Naive thymus-derived CD4-positive, alpha-beta T cell (primary cell): Measurements from ENCODE around the gene ARHGAP20. TPM values are rescaled to one million over a fixed set of nuclear protein-coding genes. Genes with fewer than 3 reads are reported as not detected.

ENCODE experiments used
- ATAC-seq: fragments of 150-1000 bp; cut with Tn5 transposase; 2 replicates; pipeline ENCODE4 v1.10.0; 2021; ENCODE audit warnings: mild to moderate bottlenecking, moderate library complexity
- CTCF ChIA-PET: fragments of 350-600 bp; sonication (Branson Sonifier 250); formaldehyde crosslinking; loops from one replicate; lab custom pipeline; 2021; ENCODE audit warnings: antibody characterized with exemption; lab: Charles Lee
- POLR2A ChIA-PET: fragments of 350-600 bp; sonication (Branson Sonifier 250); formaldehyde crosslinking; loops from one replicate; lab custom pipeline; 2021; ENCODE audit warnings: antibody characterized with exemption, inconsistent platforms; lab: Charles Lee
- DNase-seq, 9 donors: peaks; one replicate each; pipeline versions ENCODE4 v3.0.0 to v3.0.0-alpha.2; 2020 to 2022; ENCODE audit warnings: mixed read lengths in 1 of 9
- H3K27ac ChIP-seq: one replicate; pipeline ENCODE4 v1.7.0; 2013; ENCODE audit warnings: mild to moderate bottlenecking, low read depth, low read length, moderate library complexity
- H3K27me3 ChIP-seq, 2 donors: one replicate each; pipeline ENCODE4 v1.7.0; 2013; ENCODE audit warnings: low read length in 2 of 2, mild to moderate bottlenecking in 2 of 2, moderate library complexity in 2 of 2; ENCODE audit not compliant: control insufficient read depth in 2 of 2, insufficient read depth in 2 of 2
- H3K36me3 ChIP-seq, 3 experiments: 1 replicate in 2 of 3; 2 replicates in 1 of 3; pipeline ENCODE4 v1.7.0; 2013; ENCODE audit warnings: low read length in 3 of 3, mild to moderate bottlenecking in 3 of 3, moderate library complexity in 1 of 3; ENCODE audit not compliant: insufficient read depth in 3 of 3, control insufficient read depth in 2 of 3
- H3K4me1 ChIP-seq, 2 donors: one replicate each; pipeline ENCODE4 v1.7.0; 2013; ENCODE audit warnings: low read length in 2 of 2, mild to moderate bottlenecking in 2 of 2, moderate library complexity in 1 of 2; ENCODE audit not compliant: control insufficient read depth in 2 of 2, insufficient read depth in 2 of 2
- H3K4me3 ChIP-seq: 2 replicates; pipeline ENCODE4 v1.7.0; 2013; ENCODE audit warnings: mild to moderate bottlenecking, low read length
- H3K9me3 ChIP-seq, 3 experiments: 1 replicate in 2 of 3; 2 replicates in 1 of 3; pipeline ENCODE4 v1.7.0; 2013; ENCODE audit warnings: low read length in 3 of 3; ENCODE audit not compliant: control insufficient read depth in 2 of 3
- H3K27ac Mint-ChIP-seq, 9 donors: one replicate each; pipeline ENCODE4 v1.8.0; 2020 to 2022; ENCODE audit warnings: mixed read lengths in 9 of 9, mild to moderate bottlenecking in 8 of 9, moderate library complexity in 5 of 9, inconsistent platforms in 2 of 9
- H3K27me3 Mint-ChIP-seq, 5 donors: one replicate each; pipeline ENCODE4 v1.8.0; 2021 to 2022; ENCODE audit warnings: mixed read lengths in 5 of 5, mild to moderate bottlenecking in 1 of 5
- H3K36me3 Mint-ChIP-seq, 5 donors: one replicate each; pipeline ENCODE4 v1.8.0; 2020 to 2022; ENCODE audit warnings: mixed read lengths in 5 of 5, mild to moderate bottlenecking in 3 of 5, inconsistent platforms in 1 of 5
- H3K4me1 Mint-ChIP-seq, 7 donors: one replicate each; pipeline ENCODE4 v1.8.0; 2020 to 2022; ENCODE audit warnings: mixed read lengths in 7 of 7, mild to moderate bottlenecking in 3 of 7, inconsistent platforms in 1 of 7
- H3K4me3 Mint-ChIP-seq, 10 donors: one replicate each; pipeline ENCODE4 v1.8.0; 2020 to 2022; ENCODE audit warnings: mild to moderate bottlenecking in 10 of 10, mixed read lengths in 10 of 10, moderate library complexity in 6 of 10, inconsistent platforms in 2 of 10
- H3K9me3 Mint-ChIP-seq, 11 donors: one replicate each; pipeline ENCODE4 v1.8.0; 2020 to 2022; ENCODE audit warnings: mixed read lengths in 11 of 11, mild to moderate bottlenecking in 4 of 11, inconsistent platforms in 1 of 11, moderate library complexity in 1 of 11
- intact Hi-C, 2 donors: fragments of 100-400 bp; cut with micrococcal nuclease; formaldehyde crosslinking; loops; one replicate each; pipeline ENCODE4 v1.15.1; 2023
- polyA plus RNA-seq, 2 donors: library from polyadenylated mRNA; unstranded; fragments of 300-500 nt; fragmentation: Illumina TruSeq; gene quantifications; one replicate each; pipeline ENCODE4 v1.2.3, GENCODE V29; 2021
- total RNA-seq, 6 experiments: library from RNA in 5 of 6; stranded (reverse) in 5 of 6; gene quantifications; 1 replicate in 5 of 6; 2 replicates in 1 of 6; pipeline ENCODE4 v1.2.3 and lab custom pipeline; 2021 to 2026

Gene ARHGAP20
- total and polyA plus RNA-seq, 7 experiments from 2014 or later, result 0.08 to 0.11 TPM; not detected in 5

GRCh38 chr11:110710628-110711381, 1.4 kb downstream of the ARHGAP20 start:
- CTCF ChIA-PET, result no interaction called here
- H3K27me3 ChIP-seq, result peaks cover 3 to 11% of the 10 kb centered on the region in 2 donors
- Mint-ChIP-seq H3K27me3 (peaks cover 68 to 77% (median 70%) of the 10 kb centered on the region in 5 donors), H3K36me3 (no peaks in the 10 kb centered on the region), H3K4me1 (peaks cover 13 to 28% (median 19%) of the 10 kb centered on the region in 7 donors), H3K9me3 (peaks cover 0 to 5% (median 0%) of the 10 kb centered on the region in 11 donors), H3K4me3 (peak overlapping the region; percentile 62 to 84 (median 74)), H3K27ac (no peak overlapping the region)
- H3K4me3 ChIP-seq, result no peak overlapping the region
- H3K9me3 ChIP-seq, result no peaks in the 10 kb centered on the region
- no peak overlapping the region for H3K27ac ChIP-seq
- no peaks in the 10 kb centered on the region for H3K36me3 ChIP-seq
- intact Hi-C loops, result loop anchor here (10.0 kb wide), 2 partner anchors 256 to 524 kb away; no protein-coding TSS in a partner anchor
- peak in 1 of 9 donors; percentile 1 for DNase-seq
- H3K4me1 ChIP-seq, result peaks cover 3 to 7% of the 10 kb centered on the region in 2 donors
- ATAC-seq, result no peak
- POLR2A ChIA-PET, result no interaction called here

- peaks cover 0 to 1% (median under 1%) of the 10 kb centered on the region in 7 donors for H3K4me1 Mint-ChIP-seq
- no peak overlapping the region for H3K27ac Mint-ChIP-seq
- Histone ChIP-seq H3K4me1 (no peaks in the 10 kb centered on the region), H3K9me3 (no peaks in the 10 kb centered on the region), H3K4me3 (no peak overlapping the region), H3K27ac (no peak overlapping the region), H3K36me3 (no peaks in the 10 kb centered on the region), H3K27me3 (peaks cover 0 to 5% of the 10 kb centered on the region in 2 donors)
- ATAC-seq, result no peak
- peaks cover 0 to 10% (median 0%) of the 10 kb centered on the region in 11 donors for H3K9me3 Mint-ChIP-seq
- ChIA-PET POLR2A (no interaction called here), CTCF (no interaction called here)
- intact Hi-C loops, result no loop called here
- no peak overlapping the region for H3K4me3 Mint-ChIP-seq
- H3K36me3 Mint-ChIP-seq, result no peaks in the 10 kb centered on the region
- DNase-seq, result no peak
- peaks cover 33 to 44% (median 36%) of the 10 kb centered on the region in 5 donors for H3K27me3 Mint-ChIP-seq
Observed at GRCh38 chr11:110704210-110704864, 7.9 kb downstream of the ARHGAP20 start.

GRCh38 chr11:110691926-110692325, 20.3 kb downstream of the ARHGAP20 start:
- Histone ChIP-seq H3K9me3 (no peaks in the 10 kb centered on the region), H3K27ac (no peak overlapping the region), H3K4me1 (no peaks in the 10 kb centered on the region), H3K4me3 (no peak overlapping the region), H3K27me3 (no peaks in the 10 kb centered on the region), H3K36me3 (no peaks in the 10 kb centered on the region)
- intact Hi-C loops, result no loop called here
- no peaks in the 10 kb centered on the region for H3K36me3 Mint-ChIP-seq
- no peak overlapping the region for H3K4me3 Mint-ChIP-seq
- no peaks in the 10 kb centered on the region for H3K4me1 Mint-ChIP-seq
- ChIA-PET POLR2A (no interaction called here), CTCF (no interaction called here)
- H3K27ac Mint-ChIP-seq, result no peak overlapping the region
- peaks cover 4 to 16% (median 11%) of the 10 kb centered on the region in 5 donors for H3K27me3 Mint-ChIP-seq
- H3K9me3 Mint-ChIP-seq, result peaks cover 0 to 3% (median 0%) of the 10 kb centered on the region in 11 donors
- DNase-seq, result no peak
- no peak for ATAC-seq

- intact Hi-C loops, result no loop called here
Observed at GRCh38 chr11:110689306-110689705, 22.9 kb downstream of the ARHGAP20 start.

GRCh38 chr11:110679323-110679975, 32.8 kb downstream of the ARHGAP20 start:
- H3K27ac Mint-ChIP-seq, result no peak overlapping the region
- ATAC-seq, result no peak

More at GRCh38 chr11:110689306-110689705, 22.9 kb downstream of the ARHGAP20 start:
- no peak overlapping the region for H3K27ac ChIP-seq
- H3K4me1 ChIP-seq, result no peaks in the 10 kb centered on the region
- POLR2A ChIA-PET, result no interaction called here
- no peak overlapping the region for H3K4me3 ChIP-seq
- H3K27me3 Mint-ChIP-seq, result peaks cover 4 to 18% (median 11%) of the 10 kb centered on the region in 5 donors
- CTCF ChIA-PET, result no interaction called here
- H3K27ac Mint-ChIP-seq, result no peak overlapping the region
- no peaks in the 10 kb centered on the region for H3K36me3 Mint-ChIP-seq
- no peaks in the 10 kb centered on the region for H3K9me3 ChIP-seq
- no peaks in the 10 kb centered on the region for H3K36me3 ChIP-seq
- no peaks in the 10 kb centered on the region for H3K4me1 Mint-ChIP-seq
- ATAC-seq (no peak), DNase-seq (no peak)
- H3K4me3 Mint-ChIP-seq, result no peak overlapping the region
- no peaks in the 10 kb centered on the region for H3K27me3 ChIP-seq
- H3K9me3 Mint-ChIP-seq, result peaks cover 0 to 1% (median 0%) of the 10 kb centered on the region in 11 donors

GRCh38 chr11:110675548-110675947, 36.7 kb downstream of the ARHGAP20 start:
- no peak overlapping the region for H3K4me3 ChIP-seq
- H3K27ac Mint-ChIP-seq, result no peak overlapping the region
- H3K27me3 Mint-ChIP-seq, result peaks cover 0 to 27% (median 13%) of the 10 kb centered on the region in 5 donors
- DNase-seq, result no peak
- no peaks in the 10 kb centered on the region for H3K4me1 ChIP-seq
- peaks cover 0 to 5% (median 0%) of the 10 kb centered on the region in 11 donors for H3K9me3 Mint-ChIP-seq
- intact Hi-C loops, result no loop called here
- ATAC-seq, result no peak
- no peaks in the 10 kb centered on the region for H3K27me3 ChIP-seq
- H3K4me1 Mint-ChIP-seq, result no peaks in the 10 kb centered on the region
- no peaks in the 10 kb centered on the region for H3K36me3 ChIP-seq
- no peak overlapping the region for H3K4me3 Mint-ChIP-seq
- no peak overlapping the region for H3K27ac ChIP-seq
- no peaks in the 10 kb centered on the region for H3K9me3 ChIP-seq
- ChIA-PET POLR2A (no interaction called here), CTCF (no interaction called here)
- no peaks in the 10 kb centered on the region for H3K36me3 Mint-ChIP-seq

More at GRCh38 chr11:110679323-110679975, 32.8 kb downstream of the ARHGAP20 start:
- ChIA-PET CTCF (no interaction called here), POLR2A (no interaction called here)
- intact Hi-C loops, result no loop called here
- Histone ChIP-seq H3K27me3 (peaks cover 0 to 3% of the 10 kb centered on the region in 2 donors), H3K36me3 (no peaks in the 10 kb centered on the region), H3K4me3 (no peak overlapping the region), H3K27ac (no peak overlapping the region), H3K9me3 (no peaks in the 10 kb centered on the region), H3K4me1 (no peaks in the 10 kb centered on the region)
- no peak for DNase-seq
- H3K27me3 Mint-ChIP-seq, result peaks cover 0 to 25% (median 13%) of the 10 kb centered on the region in 5 donors
- H3K9me3 Mint-ChIP-seq, result no peaks in the 10 kb centered on the region
- H3K4me3 Mint-ChIP-seq, result no peak overlapping the region
- H3K4me1 Mint-ChIP-seq, result no peaks in the 10 kb centered on the region
- H3K36me3 Mint-ChIP-seq, result no peaks in the 10 kb centered on the region
